Measurements from ENCODE around the gene TEPSIN.

DNA sequence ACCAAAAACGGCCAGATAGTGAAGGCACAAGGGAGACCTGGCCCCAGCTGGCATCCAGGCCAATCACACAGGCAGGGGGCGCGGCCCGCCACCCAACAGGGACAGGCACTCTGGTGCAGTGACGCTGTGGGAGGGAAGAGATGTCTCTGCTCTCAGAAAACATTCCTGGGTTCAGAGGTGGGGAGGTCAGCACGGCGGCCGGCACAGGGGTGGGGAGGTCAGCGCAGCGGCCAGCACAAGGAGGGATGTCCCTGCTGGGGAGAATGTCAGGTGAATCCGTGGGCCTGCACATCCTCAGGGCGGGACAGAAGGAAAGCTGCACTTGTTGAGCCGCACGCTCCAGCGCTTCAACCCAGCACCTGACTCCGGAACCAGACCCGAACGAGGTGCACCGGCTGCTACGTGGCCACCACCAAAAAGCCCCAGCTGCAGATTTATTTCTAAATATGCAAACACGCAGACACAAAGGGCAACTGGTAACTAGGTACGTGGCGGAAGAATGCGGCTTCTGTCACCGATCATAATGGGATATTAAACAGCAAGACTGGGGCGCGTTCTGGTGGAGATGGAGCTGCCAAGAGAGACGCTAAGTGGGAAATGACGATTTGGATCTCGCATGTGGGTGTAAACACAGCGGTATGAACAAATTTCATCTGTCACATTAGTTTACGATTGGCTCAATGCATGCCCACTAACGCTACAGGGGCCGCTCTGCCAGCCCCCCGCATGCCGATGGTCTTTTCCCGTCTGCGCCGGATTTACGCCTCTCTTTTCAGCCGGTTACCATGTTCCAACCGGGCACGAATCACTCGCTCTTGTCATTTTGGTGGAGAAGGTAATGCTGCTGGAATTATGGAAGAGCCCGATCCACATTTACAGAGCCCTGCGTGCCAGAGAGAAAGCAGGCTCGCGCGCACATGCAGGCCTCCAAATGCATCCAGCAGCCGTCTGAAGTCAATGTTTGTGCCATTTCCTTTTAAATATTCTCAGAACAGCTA lies 40.7 kb upstream of the TEPSIN start:
- no peak for TF ChIP-seq POLR2A (IDR thresholded peaks at IDR 0.05)
- TF ChIP-seq, protein P1, sequence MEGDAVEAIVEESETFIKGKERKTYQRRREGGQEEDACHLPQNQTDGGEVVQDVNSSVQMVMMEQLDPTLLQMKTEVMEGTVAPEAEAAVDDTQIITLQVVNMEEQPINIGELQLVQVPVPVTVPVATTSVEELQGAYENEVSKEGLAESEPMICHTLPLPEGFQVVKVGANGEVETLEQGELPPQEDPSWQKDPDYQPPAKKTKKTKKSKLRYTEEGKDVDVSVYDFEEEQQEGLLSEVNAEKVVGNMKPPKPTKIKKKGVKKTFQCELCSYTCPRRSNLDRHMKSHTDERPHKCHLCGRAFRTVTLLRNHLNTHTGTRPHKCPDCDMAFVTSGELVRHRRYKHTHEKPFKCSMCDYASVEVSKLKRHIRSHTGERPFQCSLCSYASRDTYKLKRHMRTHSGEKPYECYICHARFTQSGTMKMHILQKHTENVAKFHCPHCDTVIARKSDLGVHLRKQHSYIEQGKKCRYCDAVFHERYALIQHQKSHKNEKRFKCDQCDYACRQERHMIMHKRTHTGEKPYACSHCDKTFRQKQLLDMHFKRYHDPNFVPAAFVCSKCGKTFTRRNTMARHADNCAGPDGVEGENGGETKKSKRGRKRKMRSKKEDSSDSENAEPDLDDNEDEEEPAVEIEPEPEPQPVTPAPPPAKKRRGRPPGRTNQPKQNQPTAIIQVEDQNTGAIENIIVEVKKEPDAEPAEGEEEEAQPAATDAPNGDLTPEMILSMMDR (IDR thresholded peaks at IDR 0.05) = no peak

All from heart left ventricle (tissue), 13 donors.